Measurements from ENCODE around the gene PHLDB1.
"Not testable (repeated sequence)": the region's sequence is repeated elsewhere in the genome, so short reads cannot be mapped to it uniquely, and the experiment has no call there.

DNA sequence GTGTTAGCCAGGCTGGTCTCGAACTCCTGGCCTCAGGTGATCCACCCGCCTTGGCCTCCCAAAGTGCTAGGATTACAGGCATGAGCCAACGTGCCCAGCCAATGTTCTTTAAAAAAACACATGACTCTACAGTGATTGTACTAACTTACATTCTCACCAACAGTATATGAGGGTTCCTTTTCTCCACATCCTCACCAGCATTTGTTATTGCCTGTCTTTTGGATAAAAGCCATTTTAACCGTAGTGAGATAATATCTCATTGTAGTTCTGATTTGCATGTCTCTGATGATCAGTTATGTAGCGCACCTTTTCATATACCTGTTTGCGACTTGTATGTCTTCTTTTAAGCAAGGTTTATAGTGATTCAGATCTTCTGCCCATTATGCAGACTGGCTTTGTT, 75.5 kb downstream of the PHLDB1 start:
- not testable (repeated sequence) for TF ChIP-seq PAX5 (IDR thresholded peaks at IDR 0.05; ENCODE audit: insufficient read depth, low read length, severe bottlenecking); POLR2A (IDR thresholded peaks at IDR 0.05; ENCODE audit: low read depth, low read length); POLR2AphosphoS5 (IDR thresholded peaks at IDR 0.05; ENCODE audit: low read depth, low read length); SPI1 (IDR thresholded peaks at IDR 0.05; ENCODE audit: low read depth, low read length); TAF1 (IDR thresholded peaks at IDR 0.05; ENCODE audit: low read depth, low read length); POU2F2 (IDR thresholded peaks at IDR 0.05; ENCODE audit: low read depth, low read length)

All from GM12891 (cell line).